Peyer's patch (tissue), 4 donors: ENCODE data around the gene BICC1.

Source experiments
- CTCF ChIP-seq, 6 experiments: fragments of 450-650 bp in 4 of 6; fragments of 200-600 bp in 2 of 6; sonication (generic) in 1 of 6; IDR thresholded peaks; one replicate each; pipeline ENCODE4 v1.5.1; 2017 to 2019; ENCODE audit warnings: antibody characterized with exemption in 6 of 6, mild to moderate bottlenecking in 3 of 6, moderate library complexity in 1 of 6
- POLR2A ChIP-seq, 2 donors: fragments of 450-650 bp; IDR thresholded peaks; one replicate each; pipeline ENCODE4 v1.5.1; 2017; ENCODE audit warnings: antibody characterized with exemption in 2 of 2, mild to moderate bottlenecking in 2 of 2, moderate library complexity in 2 of 2

GRCh38 chr10:58795560-58795959 lies 282.9 kb downstream of the BICC1 start:
- TF ChIP-seq CTCF (IDR thresholded peaks at IDR 0.05) (no peak), POLR2A (IDR thresholded peaks at IDR 0.05) (no peak)
